GM12875 (cell line): ENCODE measurements around the gene ELMO3.

Source experiments
- H3K4me3 ChIP-seq: one replicate; pipeline ENCODE4 v1.5.1; 2011; ENCODE audit warnings: low read depth, low read length, control low read depth
- TF ChIP-seq, protein P1 (sequence below): IDR thresholded peaks from 2 replicates; pipeline ENCODE4 v1.5.1; 2011; ENCODE audit warnings: low read depth, mild to moderate bottlenecking, control low read depth, inconsistent platforms, low read length, moderate library complexity, borderline replicate concordance; ENCODE audit not compliant: insufficient read depth

The ELMO3 gene

DNA sequence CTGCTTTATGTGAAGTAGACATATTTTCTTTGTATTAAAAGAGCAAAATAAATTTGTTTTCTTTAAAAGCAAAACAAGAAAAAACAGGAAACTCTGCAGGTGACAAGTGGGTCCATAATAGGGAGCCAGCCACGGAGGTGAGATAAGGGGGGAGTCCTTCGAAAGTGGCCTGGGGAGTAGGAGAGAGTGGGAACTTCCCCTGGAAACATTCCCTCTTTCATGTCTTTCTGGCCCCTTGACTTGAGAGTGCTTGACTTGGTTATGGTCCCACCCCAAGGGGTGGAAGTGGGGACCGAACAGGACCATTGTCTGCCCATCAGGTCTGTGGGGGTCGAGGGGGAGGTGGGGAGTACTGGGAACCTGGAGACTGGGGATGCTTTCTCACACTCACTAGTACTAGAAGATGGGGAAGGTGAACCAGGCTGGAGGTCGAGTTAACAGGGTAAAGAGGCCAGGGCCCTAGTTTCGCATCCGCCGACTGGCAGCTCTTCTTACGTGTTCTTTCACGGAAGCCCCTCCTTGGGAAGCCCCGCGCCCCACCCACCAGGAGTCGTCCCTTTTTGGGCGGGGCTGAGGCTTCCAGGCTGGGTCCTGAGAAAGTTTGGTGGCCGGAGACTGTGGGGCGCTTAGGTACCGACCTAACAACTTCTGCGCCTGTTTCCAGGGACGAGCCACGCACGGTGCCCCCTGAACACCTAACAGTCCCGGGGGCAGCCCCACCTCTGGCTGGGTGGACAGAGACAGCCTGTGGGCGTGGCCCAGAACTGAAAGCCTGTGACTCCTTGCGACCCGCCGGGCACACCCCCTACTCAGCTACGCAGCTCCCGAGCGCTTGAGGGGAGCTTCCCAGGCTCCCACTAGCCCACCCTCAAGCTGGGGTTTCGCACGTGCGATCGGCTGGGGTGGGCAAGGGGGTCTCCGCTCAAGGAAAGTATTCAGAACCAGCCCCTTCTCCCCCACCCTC lies 40.0 kb upstream of the ELMO3 start:
- peak overlapping the region; percentile 80 for H3K4me3 ChIP-seq
- TF ChIP-seq, protein P1, sequence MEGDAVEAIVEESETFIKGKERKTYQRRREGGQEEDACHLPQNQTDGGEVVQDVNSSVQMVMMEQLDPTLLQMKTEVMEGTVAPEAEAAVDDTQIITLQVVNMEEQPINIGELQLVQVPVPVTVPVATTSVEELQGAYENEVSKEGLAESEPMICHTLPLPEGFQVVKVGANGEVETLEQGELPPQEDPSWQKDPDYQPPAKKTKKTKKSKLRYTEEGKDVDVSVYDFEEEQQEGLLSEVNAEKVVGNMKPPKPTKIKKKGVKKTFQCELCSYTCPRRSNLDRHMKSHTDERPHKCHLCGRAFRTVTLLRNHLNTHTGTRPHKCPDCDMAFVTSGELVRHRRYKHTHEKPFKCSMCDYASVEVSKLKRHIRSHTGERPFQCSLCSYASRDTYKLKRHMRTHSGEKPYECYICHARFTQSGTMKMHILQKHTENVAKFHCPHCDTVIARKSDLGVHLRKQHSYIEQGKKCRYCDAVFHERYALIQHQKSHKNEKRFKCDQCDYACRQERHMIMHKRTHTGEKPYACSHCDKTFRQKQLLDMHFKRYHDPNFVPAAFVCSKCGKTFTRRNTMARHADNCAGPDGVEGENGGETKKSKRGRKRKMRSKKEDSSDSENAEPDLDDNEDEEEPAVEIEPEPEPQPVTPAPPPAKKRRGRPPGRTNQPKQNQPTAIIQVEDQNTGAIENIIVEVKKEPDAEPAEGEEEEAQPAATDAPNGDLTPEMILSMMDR = no peak

DNA sequence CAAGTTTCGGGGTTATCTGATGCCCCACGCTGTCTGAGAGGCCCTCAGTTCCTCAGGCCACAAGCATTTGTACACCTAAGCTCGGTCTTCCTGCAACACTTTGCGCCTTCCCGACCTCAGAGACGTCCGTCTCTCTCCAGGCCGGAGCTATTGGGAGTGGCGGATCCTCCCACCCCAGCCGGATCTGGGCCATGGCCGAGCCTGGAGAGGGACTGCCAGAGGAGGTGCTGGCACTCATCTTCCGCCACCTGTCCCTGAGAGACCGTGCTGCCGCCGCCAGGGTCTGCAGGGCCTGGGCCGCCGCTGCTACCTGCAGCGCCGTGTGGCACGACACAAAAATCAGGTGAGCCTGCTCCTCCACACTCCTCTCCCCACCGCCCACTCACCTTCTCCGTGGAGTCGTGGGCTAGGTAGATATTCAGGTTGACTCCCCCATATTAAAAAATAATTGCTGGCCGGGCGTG lies 37.3 kb upstream of the ELMO3 start:
- TF ChIP-seq, protein P1 = no peak
- H3K4me3 ChIP-seq = no peak overlapping the region

DNA sequence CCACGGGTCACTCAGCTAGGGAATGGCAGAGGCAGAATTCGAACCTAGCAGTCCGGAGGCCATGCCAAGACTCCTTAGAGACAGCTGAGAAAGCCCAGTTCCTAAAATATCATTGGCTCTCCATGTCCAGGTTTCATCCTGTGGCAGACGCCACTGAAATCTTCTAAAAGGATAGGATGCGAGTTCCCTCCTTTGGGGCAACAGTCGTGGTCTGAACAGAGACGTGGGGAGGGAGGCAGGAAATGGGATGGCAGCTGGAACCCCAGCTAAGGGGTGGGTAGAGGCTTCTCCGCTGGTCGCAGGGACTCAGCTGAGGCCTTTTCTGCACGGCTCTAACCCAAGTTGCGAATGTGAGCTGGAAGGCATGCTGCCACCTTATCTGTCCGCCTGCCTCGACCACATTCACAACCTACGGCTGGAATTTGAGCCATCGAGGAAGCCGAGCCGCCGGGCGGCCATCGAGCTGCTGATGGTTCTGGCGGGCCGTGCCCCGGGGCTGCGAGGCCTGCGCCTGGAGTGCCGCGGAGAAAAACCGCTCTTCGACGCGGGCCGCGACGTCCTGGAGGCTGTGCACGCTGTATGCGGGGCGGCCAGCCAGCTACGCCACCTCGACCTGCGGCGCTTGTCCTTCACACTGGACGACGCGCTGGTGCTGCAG lies 36.3 kb upstream of the ELMO3 start:
- peak overlapping the region; percentile 43 for H3K4me3 ChIP-seq

DNA sequence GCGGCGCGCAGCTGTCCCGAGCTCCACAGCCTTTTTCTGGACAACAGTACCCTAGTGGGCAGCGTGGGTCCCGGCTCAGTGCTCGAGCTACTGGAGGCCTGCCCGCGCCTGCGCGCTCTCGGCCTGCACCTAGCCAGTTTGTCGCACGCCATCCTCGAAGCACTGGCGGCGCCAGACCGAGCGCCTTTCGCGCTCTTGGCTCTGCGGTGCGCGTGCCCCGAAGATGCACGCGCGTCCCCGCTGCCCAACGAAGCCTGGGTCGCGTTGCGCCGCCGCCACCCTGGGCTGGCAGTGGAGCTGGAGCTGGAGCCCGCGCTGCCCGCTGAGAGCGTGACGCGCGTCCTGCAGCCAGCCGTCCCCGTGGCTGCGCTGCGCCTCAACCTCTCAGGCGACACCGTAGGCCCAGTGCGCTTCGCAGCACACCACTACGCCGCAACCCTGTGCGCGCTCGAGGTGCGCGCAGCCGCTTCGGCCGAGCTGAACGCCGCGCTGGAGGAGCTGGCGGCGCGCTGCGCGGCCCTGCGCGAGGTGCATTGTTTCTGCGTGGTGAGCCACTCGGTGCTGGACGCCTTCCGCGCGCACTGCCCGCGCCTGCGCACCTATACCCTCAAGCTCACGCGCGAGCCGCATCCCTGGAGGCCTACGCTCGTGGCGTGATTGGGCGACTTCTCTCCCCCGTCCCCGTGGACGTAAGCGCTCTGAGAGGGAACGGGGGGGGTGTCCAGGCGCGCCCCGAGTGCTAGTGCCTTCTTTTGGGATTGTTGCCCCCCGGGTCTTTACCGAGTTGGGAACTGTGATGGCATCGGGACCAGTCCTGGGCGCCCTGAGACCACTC lies 35.5 kb upstream of the ELMO3 start:
- TF ChIP-seq, protein P1 = no peak
- H3K4me3 ChIP-seq = peak overlapping the region; percentile 43

More for the DNA sequence above, 36.3 kb upstream of the ELMO3 start:
- TF ChIP-seq, protein P1 = no peak

DNA sequence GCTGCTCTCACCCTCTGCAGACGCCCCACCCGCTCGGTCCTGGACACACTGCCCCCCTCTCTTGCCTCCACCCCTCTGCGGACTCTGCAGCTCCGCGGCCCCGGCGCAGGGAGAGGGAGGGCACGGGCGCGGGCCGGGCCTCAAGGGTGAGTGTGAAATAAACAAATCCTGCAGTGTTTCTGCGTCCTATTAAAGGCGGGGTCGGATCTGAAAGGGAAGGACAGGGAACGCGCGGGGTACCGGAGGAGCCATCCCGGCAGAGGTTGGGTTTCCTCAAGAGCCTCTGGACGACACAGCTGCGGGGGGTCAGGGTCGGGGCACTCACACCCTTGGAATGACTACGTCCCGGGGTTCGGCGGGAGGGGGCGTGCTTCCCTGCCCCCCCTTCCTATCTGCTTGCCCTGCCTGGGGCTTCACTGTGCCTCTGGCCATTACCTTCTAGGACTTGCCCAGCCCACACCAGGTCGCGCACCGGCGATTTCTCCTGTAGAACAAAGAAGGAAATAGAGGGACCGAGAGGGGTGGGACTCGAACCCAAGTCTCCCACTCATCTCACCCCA lies 34.9 kb upstream of the ELMO3 start:
- no peak overlapping the region for H3K4me3 ChIP-seq
- TF ChIP-seq, protein P1 = no peak

DNA sequence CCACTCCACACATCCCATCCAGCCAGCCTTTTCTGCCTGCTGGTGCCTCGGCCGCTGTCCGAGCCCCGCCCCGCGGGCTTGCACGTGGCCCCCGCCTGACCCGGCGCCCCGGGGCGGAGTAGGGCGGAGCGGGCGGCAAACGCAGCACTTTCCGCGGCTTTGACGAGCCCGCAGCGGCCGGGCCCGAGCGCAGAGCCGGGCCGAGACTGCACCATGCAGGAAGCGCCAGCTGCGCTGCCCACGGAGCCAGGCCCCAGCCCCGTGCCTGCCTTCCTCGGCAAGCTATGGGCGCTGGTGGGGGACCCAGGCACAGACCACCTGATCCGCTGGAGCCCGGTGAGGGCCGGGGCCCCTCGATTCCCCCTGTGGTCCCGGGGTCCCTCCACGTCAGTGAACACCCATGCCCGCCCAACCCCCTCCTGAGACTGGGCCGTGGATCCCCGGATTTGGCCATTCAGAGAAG lies 34.3 kb upstream of the ELMO3 start, which contains the start of gene HSF4:
Gene HSF4, plus strand, starts transcription at position 147 of the 463 bp plus-strand sequence. Its CDS starts 67 bp downstream, at position 214.
- TF ChIP-seq, protein P1 = no peak
- H3K4me3 ChIP-seq = peak within 1 kb of the TSS; percentile 43
